ENCODE measurements around the gene NDUFAF7. TPM values are rescaled to one million over a fixed set of nuclear protein-coding genes. Genes with fewer than 3 reads are reported as not detected.

The NDUFAF7 gene
- total RNA-seq, 2 experiments from 2014 or later: 24.4 to 24.7 TPM

GRCh38 chr2:37228788-37229187 is 2.7 kb upstream of the NDUFAF7 start:
- Mint-ChIP-seq H3K4me1 (peaks cover 23% of the 10 kb centered on the region), H3K9me3 (no peaks in the 10 kb centered on the region), H3K27ac (no peak overlapping the region), H3K36me3 (peaks cover 17% of the 10 kb centered on the region), H3K27me3 (no peaks in the 10 kb centered on the region), H3K4me3 (no peak overlapping the region)
- no peak for ATAC-seq (ENCODE audit: low read depth)
- no peak for DNase-seq
- POLR2A ChIA-PET: no interaction called here

DNA sequence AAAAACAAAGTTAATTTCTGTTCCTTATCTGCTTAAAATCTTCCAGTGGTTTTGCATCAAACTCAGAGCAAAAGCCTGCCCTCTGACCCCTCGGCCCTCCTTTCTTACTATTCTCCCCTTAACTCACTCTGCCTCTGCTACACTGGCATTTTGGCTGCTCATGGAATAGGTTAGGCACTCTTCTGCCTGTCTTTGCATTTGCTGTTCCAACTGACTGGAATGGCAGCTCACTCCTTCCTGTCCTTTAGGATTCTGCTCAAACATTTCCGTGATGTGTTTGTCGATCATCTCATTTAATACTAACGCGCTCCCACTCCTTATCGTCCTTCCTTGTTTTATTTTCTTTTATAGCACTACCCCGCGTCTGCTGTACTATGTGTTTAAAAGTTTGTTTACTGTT is 877 bp upstream of the NDUFAF7 start:
- ATAC-seq (ENCODE audit: low read depth) (no peak), DNase-seq (no peak)
- Mint-ChIP-seq H3K9me3 (no peaks in the 10 kb centered on the region), H3K36me3 (peaks cover 19% of the 10 kb centered on the region), H3K4me3 (no peak overlapping the region), H3K27ac (no peak overlapping the region), H3K27me3 (no peaks in the 10 kb centered on the region), H3K4me1 (peaks cover 24% of the 10 kb centered on the region)
- POLR2A ChIA-PET: no interaction called here

DNA sequence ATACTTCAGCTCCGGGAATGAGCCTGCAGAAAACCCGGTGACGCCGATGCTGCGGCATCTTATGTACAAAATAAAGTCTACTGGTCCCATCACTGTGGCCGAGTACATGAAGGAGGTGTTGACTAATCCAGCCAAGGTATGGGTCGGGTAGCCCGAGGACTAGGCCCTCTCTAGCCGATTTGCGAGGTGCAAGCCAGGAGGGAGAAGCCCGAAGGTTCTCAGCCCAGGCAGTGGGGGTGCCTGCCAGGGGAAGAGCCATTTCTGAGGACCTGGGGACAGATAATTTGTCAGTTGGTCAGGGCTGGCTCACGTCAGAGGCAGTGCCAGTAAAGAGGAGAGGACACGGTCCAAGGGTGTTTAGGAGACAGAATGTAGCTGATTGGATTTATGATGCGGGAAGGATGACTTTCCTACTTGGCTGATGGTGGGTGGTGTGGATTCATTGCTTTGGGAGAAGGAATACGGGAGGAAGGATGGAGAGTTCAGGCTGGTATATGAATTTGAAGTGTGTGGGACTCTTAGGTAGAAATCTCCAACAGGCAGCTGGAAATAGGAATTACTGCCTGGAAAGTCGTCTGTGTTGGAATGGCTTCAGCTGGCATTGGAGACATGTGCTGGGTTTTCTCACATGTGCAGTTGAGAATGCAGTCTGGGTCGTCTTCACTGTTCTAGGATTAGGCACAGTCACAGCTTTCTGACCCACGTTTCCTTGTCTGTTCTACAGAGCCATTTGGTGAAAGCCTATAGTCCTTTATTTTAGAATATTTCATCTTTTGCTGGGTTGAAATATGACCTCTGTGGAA is 874 bp downstream of the NDUFAF7 start:
- H3K36me3 Mint-ChIP-seq: peaks cover 21% of the 10 kb centered on the region
- POLR2A ChIA-PET: interaction anchor here (0.7 to 2.2 kb wide), 6 partner anchors 11 to 1394 kb away, joined by 3 to 20 read pairs (median 4); partner anchors contain the start of gene EIF2AK2
- DNase-seq: no peak
- H3K9me3 Mint-ChIP-seq: no peaks in the 10 kb centered on the region
- H3K27me3 Mint-ChIP-seq: no peaks in the 10 kb centered on the region
- peaks cover 17% of the 10 kb centered on the region for H3K4me1 Mint-ChIP-seq
- peak; percentile 1 for ATAC-seq (ENCODE audit: low read depth)
- no peak overlapping the region for H3K4me3 Mint-ChIP-seq
- no peak overlapping the region for H3K27ac Mint-ChIP-seq

DNA sequence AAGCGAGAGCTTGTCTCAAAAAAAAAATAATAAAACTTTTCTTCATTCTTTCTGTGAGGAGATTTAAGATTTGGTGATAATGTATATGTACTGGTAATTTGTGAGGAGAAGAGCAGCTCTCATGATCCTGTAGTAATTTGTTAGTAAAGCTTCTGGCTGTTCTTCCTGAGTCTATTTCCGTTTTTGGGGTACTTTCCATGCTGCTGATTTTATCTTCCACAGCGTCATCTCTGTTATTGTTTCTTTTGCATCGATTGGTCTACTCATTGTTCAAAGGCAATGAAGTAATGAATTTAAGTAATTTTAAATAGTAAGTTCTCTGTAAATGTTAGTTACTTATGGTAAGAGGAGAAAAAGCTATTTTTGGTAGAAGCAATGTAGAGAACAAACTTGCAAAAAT is 12.0 kb downstream of the NDUFAF7 start:
- H3K9me3 Mint-ChIP-seq: no peaks in the 10 kb centered on the region
- peaks cover 5% of the 10 kb centered on the region for H3K4me1 Mint-ChIP-seq
- no peaks in the 10 kb centered on the region for H3K27me3 Mint-ChIP-seq
- H3K36me3 Mint-ChIP-seq: peaks cover 35% of the 10 kb centered on the region
- no peak for DNase-seq
- no peak overlapping the region for H3K27ac Mint-ChIP-seq
- ATAC-seq (ENCODE audit: low read depth): no peak
- POLR2A ChIA-PET: interaction anchor here (1.4 kb wide), 1 partner anchor 11 kb away, joined by 5 read pairs; no protein-coding TSS in a partner anchor
- no peak overlapping the region for H3K4me3 Mint-ChIP-seq

GRCh38 chr2:37244017-37244416 is 12.6 kb downstream of the NDUFAF7 start:
- no peak for DNase-seq
- no peak for ATAC-seq (ENCODE audit: low read depth)
- H3K36me3 Mint-ChIP-seq: peaks cover 35% of the 10 kb centered on the region
- H3K27me3 Mint-ChIP-seq: no peaks in the 10 kb centered on the region
- no peak overlapping the region for H3K4me3 Mint-ChIP-seq
- H3K4me1 Mint-ChIP-seq: peaks cover 5% of the 10 kb centered on the region
- no peaks in the 10 kb centered on the region for H3K9me3 Mint-ChIP-seq
- POLR2A ChIA-PET: interaction anchor here (1.4 kb wide), 1 partner anchor 12 kb away, joined by 5 read pairs; no protein-coding TSS in a partner anchor
- H3K27ac Mint-ChIP-seq: no peak overlapping the region

- POLR2A ChIA-PET: no interaction called here
- Mint-ChIP-seq H3K4me3 (no peak overlapping the region), H3K9me3 (no peaks in the 10 kb centered on the region), H3K27me3 (no peaks in the 10 kb centered on the region), H3K4me1 (peaks cover 5% of the 10 kb centered on the region), H3K36me3 (peaks cover 35% of the 10 kb centered on the region), H3K27ac (no peak overlapping the region)
- no peak for ATAC-seq (ENCODE audit: low read depth)
- DNase-seq: no peak
Measured at GRCh38 chr2:37244755-37245154, 13.3 kb downstream of the NDUFAF7 start.

- Mint-ChIP-seq H3K36me3 (peaks cover 29% of the 10 kb centered on the region), H3K27me3 (no peaks in the 10 kb centered on the region)
Measured at GRCh38 chr2:37246205-37246604, 14.7 kb downstream of the NDUFAF7 start.

GRCh38 chr2:37250869-37251740 is 19.6 kb downstream of the NDUFAF7 start:
- Mint-ChIP-seq H3K9me3 (no peaks in the 10 kb centered on the region), H3K4me1 (no peaks in the 10 kb centered on the region), H3K27me3 (no peaks in the 10 kb centered on the region), H3K36me3 (peaks cover 31% of the 10 kb centered on the region), H3K4me3 (no peak overlapping the region), H3K27ac (no peak overlapping the region)
- ATAC-seq (ENCODE audit: low read depth) (no peak), DNase-seq (no peak)
- POLR2A ChIA-PET: interaction anchor here (0.6 kb wide), 1 partner anchor 12 kb away, joined by 3 read pairs; no protein-coding TSS in a partner anchor

More at GRCh38 chr2:37246205-37246604, 14.7 kb downstream of the NDUFAF7 start:
- DNase-seq (no peak), ATAC-seq (ENCODE audit: low read depth) (no peak)
- Mint-ChIP-seq H3K9me3 (no peaks in the 10 kb centered on the region), H3K27ac (no peak overlapping the region), H3K4me3 (no peak overlapping the region), H3K4me1 (peaks cover 3% of the 10 kb centered on the region)
- POLR2A ChIA-PET: no interaction called here

- Mint-ChIP-seq H3K9me3 (no peaks in the 10 kb centered on the region), H3K4me3 (no peak overlapping the region), H3K36me3 (peaks cover 12% of the 10 kb centered on the region), H3K27ac (no peak overlapping the region), H3K27me3 (no peaks in the 10 kb centered on the region), H3K4me1 (peaks cover 2% of the 10 kb centered on the region)
- DNase-seq: no peak
- ATAC-seq (ENCODE audit: low read depth): no peak
- POLR2A ChIA-PET: no interaction called here
Measured at GRCh38 chr2:37262522-37262921, 31.1 kb downstream of the NDUFAF7 start.

- Mint-ChIP-seq H3K4me3 (no peak overlapping the region), H3K4me1 (peaks cover 3% of the 10 kb centered on the region), H3K27me3 (no peaks in the 10 kb centered on the region), H3K27ac (no peak overlapping the region), H3K9me3 (no peaks in the 10 kb centered on the region), H3K36me3 (peaks cover 19% of the 10 kb centered on the region)
- ATAC-seq (ENCODE audit: low read depth): no peak
- DNase-seq: no peak
- POLR2A ChIA-PET: no interaction called here
Measured at GRCh38 chr2:37263839-37264238, 32.4 kb downstream of the NDUFAF7 start.

DNA sequence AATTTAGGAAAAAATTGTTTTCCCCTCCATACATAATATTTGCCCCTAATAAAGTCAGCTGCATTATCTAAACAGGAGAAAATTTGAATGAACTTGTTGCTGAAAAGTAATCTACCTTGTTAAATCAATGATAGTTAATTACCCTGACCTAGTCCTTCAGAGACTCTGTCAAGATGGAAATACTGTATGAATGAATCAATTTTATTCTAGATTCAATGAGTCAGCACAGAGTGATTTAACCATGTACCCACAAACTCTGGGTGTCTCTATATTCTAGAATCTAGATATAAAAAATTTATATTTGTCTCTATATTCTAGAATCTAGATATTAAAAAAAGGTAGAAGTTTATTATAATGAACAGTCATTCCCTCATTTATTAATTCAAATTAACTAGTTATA is 36.2 kb downstream of the NDUFAF7 start:
- H3K27ac Mint-ChIP-seq: no peak overlapping the region
- POLR2A ChIA-PET: no interaction called here
- peaks cover 2% of the 10 kb centered on the region for H3K4me1 Mint-ChIP-seq
- no peaks in the 10 kb centered on the region for H3K27me3 Mint-ChIP-seq
- H3K9me3 Mint-ChIP-seq: no peaks in the 10 kb centered on the region
- DNase-seq (no peak), ATAC-seq (ENCODE audit: low read depth) (no peak)
- peaks cover 16% of the 10 kb centered on the region for H3K36me3 Mint-ChIP-seq
- H3K4me3 Mint-ChIP-seq: no peak overlapping the region

DNA sequence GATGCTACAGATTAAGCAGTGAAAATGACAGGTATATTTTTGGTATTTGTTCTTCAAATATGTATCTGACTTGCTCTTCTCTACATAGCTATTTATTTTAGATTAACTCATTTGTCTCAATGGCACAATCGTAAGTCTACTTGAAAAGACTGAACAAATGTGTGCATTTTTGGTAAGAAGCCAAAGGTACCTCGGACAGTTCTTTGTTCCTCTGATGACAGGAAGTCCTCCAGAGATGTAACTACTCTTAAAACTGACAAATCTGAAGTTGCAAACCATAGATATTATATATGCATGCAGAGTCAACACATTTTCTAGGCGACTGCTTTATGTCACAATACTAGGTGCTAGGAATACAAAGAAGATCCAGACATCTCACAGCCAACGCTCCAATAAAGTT is 36.7 kb downstream of the NDUFAF7 start:
- no peak for ATAC-seq (ENCODE audit: low read depth)
- POLR2A ChIA-PET: no interaction called here
- no peak for DNase-seq
- no peaks in the 10 kb centered on the region for H3K27me3 Mint-ChIP-seq
- no peaks in the 10 kb centered on the region for H3K9me3 Mint-ChIP-seq
- H3K4me3 Mint-ChIP-seq: no peak overlapping the region
- peaks cover 2% of the 10 kb centered on the region for H3K4me1 Mint-ChIP-seq
- H3K36me3 Mint-ChIP-seq: peaks cover 16% of the 10 kb centered on the region
- no peak overlapping the region for H3K27ac Mint-ChIP-seq

DNA sequence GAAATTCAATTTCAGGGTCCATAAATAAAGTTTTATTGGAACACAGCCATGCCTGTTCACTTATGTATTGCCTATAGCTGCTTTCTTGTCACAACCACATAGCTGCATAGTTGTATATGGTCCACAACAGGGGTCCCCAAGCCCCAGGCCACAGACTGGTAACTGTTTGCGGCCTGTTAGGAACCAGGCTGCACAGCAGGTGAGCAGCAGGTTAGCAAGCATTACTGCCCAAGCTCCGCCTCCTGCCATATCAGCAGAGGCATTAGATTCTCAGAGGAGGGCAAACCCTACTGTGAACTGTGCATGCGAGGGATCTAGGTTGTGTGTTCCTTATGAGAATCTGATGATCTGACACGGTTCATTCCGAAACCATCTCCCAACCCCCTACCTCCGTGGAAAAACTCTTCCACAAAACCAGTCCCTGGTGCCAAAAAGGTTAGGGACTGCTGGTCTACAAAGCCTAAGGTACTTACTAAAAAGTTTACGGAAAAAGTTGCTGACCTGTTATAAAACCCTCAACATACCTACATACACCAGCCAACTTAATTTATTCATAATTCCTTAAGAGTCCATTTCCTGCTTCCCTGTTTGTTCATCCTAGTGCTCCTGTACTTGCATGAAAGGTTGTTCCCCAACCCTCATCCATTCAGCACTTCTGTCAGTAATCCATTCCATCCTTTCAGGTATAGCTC is 40.1 kb downstream of the NDUFAF7 start:
- Mint-ChIP-seq H3K4me1 (peaks cover 2% of the 10 kb centered on the region), H3K9me3 (no peaks in the 10 kb centered on the region), H3K36me3 (peaks cover 17% of the 10 kb centered on the region), H3K27me3 (no peaks in the 10 kb centered on the region), H3K27ac (no peak overlapping the region), H3K4me3 (no peak overlapping the region)
- ATAC-seq (ENCODE audit: low read depth) (no peak), DNase-seq (no peak)
- POLR2A ChIA-PET: no interaction called here
